Memory B cell (primary cell): ENCODE results near the gene CD38.

Experiments
- ATAC-seq: fragments of 150-1000 bp; cut with Tn5 transposase; 2 replicates; pipeline ENCODE4 v1.10.0; 2021; ENCODE audit warnings: low read depth, mild to moderate bottlenecking, moderate library complexity
- DNase-seq, 2 donors: peaks; one replicate each; pipeline ENCODE4 v3.0.0; 2022; ENCODE audit warnings: low spot score in 2 of 2
- H3K27ac Mint-ChIP-seq: one replicate; pipeline ENCODE4 v1.8.0; 2022; ENCODE audit warnings: mild to moderate bottlenecking, moderate library complexity, mixed read lengths
- H3K27me3 Mint-ChIP-seq: one replicate; pipeline ENCODE4 v1.8.0; 2022; ENCODE audit warnings: mixed read lengths
- H3K36me3 Mint-ChIP-seq: one replicate; pipeline ENCODE4 v1.8.0; 2022; ENCODE audit warnings: mild to moderate bottlenecking, mixed read lengths
- H3K4me1 Mint-ChIP-seq: one replicate; pipeline ENCODE4 v1.8.0; 2022; ENCODE audit warnings: mixed read lengths
- H3K4me3 Mint-ChIP-seq: one replicate; pipeline ENCODE4 v1.8.0; 2022; ENCODE audit warnings: mild to moderate bottlenecking, moderate library complexity, mixed read lengths
- H3K9me3 Mint-ChIP-seq: one replicate; pipeline ENCODE4 v1.8.0; 2022; ENCODE audit warnings: mixed read lengths

The CD38 gene

GRCh38 chr4:15894921-15895916 is 117.1 kb downstream of the CD38 start:
- no peaks in the 10 kb centered on the region for H3K9me3 Mint-ChIP-seq
- peaks cover 9% of the 10 kb centered on the region for H3K27me3 Mint-ChIP-seq
- H3K4me1 Mint-ChIP-seq = peaks cover 12% of the 10 kb centered on the region
- H3K36me3 Mint-ChIP-seq = no peaks in the 10 kb centered on the region
- no peak for ATAC-seq
- H3K27ac Mint-ChIP-seq = no peak overlapping the region
- H3K4me3 Mint-ChIP-seq = no peak overlapping the region
- no peak for DNase-seq

DNA sequence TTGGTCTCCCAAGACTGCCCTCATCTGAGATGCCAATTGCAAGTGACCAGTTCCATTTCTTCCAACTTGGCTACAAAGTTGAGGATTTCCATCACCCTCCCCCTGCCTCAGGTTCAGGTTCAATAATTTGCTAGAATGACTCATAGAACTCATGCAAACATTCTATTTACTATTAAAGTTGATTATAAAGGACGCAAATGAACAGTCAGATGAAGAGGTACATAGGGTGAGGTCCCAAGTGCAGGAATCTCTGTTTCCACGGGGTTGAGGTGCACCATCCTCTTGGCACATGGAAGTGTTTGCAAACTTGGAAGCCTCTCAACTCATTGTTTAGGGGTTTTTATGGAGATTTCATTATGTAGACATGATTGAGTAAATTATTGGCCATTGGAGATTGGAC is 119.4 kb downstream of the CD38 start:
- Mint-ChIP-seq H3K4me1 (no peaks in the 10 kb centered on the region), H3K9me3 (no peaks in the 10 kb centered on the region), H3K27me3 (peaks cover 11% of the 10 kb centered on the region), H3K27ac (no peak overlapping the region), H3K36me3 (peaks cover 2% of the 10 kb centered on the region), H3K4me3 (no peak overlapping the region)
- DNase-seq (no peak), ATAC-seq (no peak)

DNA sequence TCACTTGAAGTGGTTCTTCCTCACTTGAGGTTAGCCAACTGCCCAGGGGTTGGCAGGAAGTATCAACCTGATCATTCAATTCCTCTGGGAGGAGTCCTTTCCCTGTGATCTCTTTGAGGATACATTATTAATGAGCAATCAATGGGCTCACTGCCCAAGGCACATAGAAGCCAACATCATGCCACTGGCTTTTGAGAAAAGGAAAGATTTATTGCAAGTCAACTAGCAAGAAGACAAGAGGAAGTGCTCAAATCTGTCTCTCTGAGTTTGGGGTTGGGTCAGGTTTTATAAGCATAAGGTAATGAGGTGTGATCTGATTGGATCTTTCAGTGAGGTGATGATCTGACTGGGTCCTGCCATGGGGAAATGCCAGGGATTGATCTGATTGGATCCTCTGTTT is 120.8 kb downstream of the CD38 start:
- Mint-ChIP-seq H3K9me3 (no peaks in the 10 kb centered on the region), H3K4me1 (no peaks in the 10 kb centered on the region), H3K36me3 (peaks cover 2% of the 10 kb centered on the region), H3K27ac (no peak overlapping the region), H3K27me3 (peaks cover 13% of the 10 kb centered on the region), H3K4me3 (no peak overlapping the region)
- ATAC-seq (no peak), DNase-seq (no peak)

DNA sequence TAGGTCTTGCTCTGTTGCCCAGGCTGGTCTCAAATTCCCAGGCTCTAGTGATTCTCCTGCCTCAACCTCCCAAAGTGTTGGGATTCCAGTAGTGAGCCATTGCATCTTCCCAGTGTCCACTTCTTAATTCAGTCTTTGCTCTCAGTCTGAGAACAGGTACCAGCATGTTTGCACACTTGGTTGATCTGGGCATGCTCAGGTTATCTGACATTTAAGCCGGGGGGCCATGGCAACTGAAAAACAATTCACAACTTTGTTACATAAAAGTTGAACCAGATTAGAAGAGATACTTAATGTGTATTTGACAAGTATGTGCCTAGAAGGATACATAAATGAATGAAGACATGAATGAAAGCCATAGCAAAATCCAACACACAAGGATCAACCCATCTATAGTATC is 121.4 kb downstream of the CD38 start:
- H3K4me3 Mint-ChIP-seq = no peak overlapping the region
- ATAC-seq (no peak), DNase-seq (no peak)
- H3K27me3 Mint-ChIP-seq = peaks cover 14% of the 10 kb centered on the region
- H3K9me3 Mint-ChIP-seq = no peaks in the 10 kb centered on the region
- no peaks in the 10 kb centered on the region for H3K4me1 Mint-ChIP-seq
- peaks cover 2% of the 10 kb centered on the region for H3K36me3 Mint-ChIP-seq
- H3K27ac Mint-ChIP-seq = no peak overlapping the region

- peaks cover 18% of the 10 kb centered on the region for H3K27me3 Mint-ChIP-seq
- H3K9me3 Mint-ChIP-seq = peaks cover 2% of the 10 kb centered on the region
- no peak overlapping the region for H3K4me3 Mint-ChIP-seq
- DNase-seq (no peak), ATAC-seq (no peak)
- no peak overlapping the region for H3K27ac Mint-ChIP-seq
- no peaks in the 10 kb centered on the region for H3K4me1 Mint-ChIP-seq
- peaks cover 2% of the 10 kb centered on the region for H3K36me3 Mint-ChIP-seq
Observed at GRCh38 chr4:15901007-15901406, 122.9 kb downstream of the CD38 start.

DNA sequence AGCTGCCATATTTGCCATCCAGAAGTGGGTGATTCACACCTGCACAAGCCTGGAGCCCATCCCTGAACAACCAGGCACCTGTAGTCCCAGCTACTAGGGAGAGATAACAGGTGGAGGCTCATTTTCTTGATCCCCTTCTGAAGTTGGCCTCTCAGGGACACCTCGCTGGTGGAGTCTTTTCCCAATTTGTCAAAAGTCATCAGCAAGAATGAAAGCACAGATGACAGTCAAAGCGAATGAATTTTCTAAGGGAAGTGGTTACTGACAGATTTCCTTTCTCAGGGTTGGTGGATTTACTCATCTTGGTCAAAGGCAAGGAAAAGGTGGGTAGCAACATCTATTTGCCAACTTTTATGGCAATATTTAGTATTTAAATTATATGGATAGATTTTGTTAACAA is 123.9 kb downstream of the CD38 start:
- Mint-ChIP-seq H3K27ac (no peak overlapping the region), H3K9me3 (peaks cover 2% of the 10 kb centered on the region), H3K36me3 (peaks cover 2% of the 10 kb centered on the region), H3K27me3 (peaks cover 18% of the 10 kb centered on the region), H3K4me1 (no peaks in the 10 kb centered on the region), H3K4me3 (no peak overlapping the region)
- ATAC-seq = no peak
- no peak for DNase-seq

- peaks cover 18% of the 10 kb centered on the region for H3K27me3 Mint-ChIP-seq
- H3K4me1 Mint-ChIP-seq = no peaks in the 10 kb centered on the region
- H3K9me3 Mint-ChIP-seq = peaks cover 2% of the 10 kb centered on the region
- no peak for DNase-seq
- peaks cover 2% of the 10 kb centered on the region for H3K36me3 Mint-ChIP-seq
- no peak for ATAC-seq
- H3K4me3 Mint-ChIP-seq = no peak overlapping the region
- no peak overlapping the region for H3K27ac Mint-ChIP-seq
Observed at GRCh38 chr4:15902746-15903145, 124.6 kb downstream of the CD38 start.
